Measurements from ENCODE around the gene PCLAF.

PCLAF gene

DNA sequence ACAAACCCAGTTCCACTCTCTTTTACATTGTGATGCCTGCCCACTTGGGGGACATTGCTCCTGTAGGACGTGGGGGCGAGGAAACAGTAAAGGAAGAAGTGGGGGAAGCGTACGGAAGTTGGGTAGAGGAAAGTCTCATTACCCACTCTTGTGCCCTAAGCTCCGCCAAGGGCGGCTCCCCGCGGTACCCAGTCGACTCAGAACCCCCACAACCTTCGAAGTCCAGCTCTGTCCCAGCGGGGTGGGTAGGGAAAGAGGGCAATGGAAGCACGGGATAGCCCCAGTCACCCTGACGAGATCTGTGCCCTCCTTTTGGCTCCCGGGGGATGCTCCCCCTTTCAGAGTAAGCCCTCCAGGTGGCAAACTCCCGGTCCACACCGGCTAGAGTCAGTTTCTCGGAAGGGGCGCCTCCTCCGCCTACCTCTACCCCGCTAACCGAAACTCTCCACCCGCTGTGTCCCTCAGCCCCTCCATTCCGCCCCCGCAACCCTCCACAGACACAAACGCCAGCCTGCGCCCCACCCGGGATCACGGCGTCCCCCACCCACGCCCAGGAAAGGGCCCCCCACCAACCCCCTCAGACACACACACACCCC, 25.8 kb downstream of the PCLAF start:
- Histone ChIP-seq H3K27me3 (ENCODE audit: low read length) (no peaks in the 10 kb centered on the region), H2AFZ (ENCODE audit: low read depth, low read length, severe bottlenecking) (peak overlapping the region; percentile 13), H3K4me3 (ENCODE audit: insufficient read depth, low read length, poor library complexity, severe bottlenecking) (peak overlapping the region; percentile 86), H3K4me2 (ENCODE audit: low read depth, low read length, poor library complexity, severe bottlenecking) (peak overlapping the region; percentile 94), H4K20me1 (ENCODE audit: low read depth, low read length) (no peaks in the 10 kb centered on the region), H3K79me2 (ENCODE audit: insufficient read depth, low read length) (peaks cover 44% of the 10 kb centered on the region), H3K9me2 (replicated peaks; ENCODE audit: insufficient read depth, low read length) (no peaks in the 10 kb centered on the region), H3F3A (ENCODE audit: insufficient read depth) (peaks cover 30% of the 10 kb centered on the region), H3K9ac (ENCODE audit: low read length) (peak overlapping the region; percentile 76), H3K9me3 (ENCODE audit: insufficient read depth, low read length) (no peaks in the 10 kb centered on the region), H3K27ac (ENCODE audit: low read depth, low read length) (peak overlapping the region; percentile 65), H3K36me3 (ENCODE audit: low read length) (no peaks in the 10 kb centered on the region)
- TF ChIP-seq, protein P1, sequence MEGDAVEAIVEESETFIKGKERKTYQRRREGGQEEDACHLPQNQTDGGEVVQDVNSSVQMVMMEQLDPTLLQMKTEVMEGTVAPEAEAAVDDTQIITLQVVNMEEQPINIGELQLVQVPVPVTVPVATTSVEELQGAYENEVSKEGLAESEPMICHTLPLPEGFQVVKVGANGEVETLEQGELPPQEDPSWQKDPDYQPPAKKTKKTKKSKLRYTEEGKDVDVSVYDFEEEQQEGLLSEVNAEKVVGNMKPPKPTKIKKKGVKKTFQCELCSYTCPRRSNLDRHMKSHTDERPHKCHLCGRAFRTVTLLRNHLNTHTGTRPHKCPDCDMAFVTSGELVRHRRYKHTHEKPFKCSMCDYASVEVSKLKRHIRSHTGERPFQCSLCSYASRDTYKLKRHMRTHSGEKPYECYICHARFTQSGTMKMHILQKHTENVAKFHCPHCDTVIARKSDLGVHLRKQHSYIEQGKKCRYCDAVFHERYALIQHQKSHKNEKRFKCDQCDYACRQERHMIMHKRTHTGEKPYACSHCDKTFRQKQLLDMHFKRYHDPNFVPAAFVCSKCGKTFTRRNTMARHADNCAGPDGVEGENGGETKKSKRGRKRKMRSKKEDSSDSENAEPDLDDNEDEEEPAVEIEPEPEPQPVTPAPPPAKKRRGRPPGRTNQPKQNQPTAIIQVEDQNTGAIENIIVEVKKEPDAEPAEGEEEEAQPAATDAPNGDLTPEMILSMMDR (IDR thresholded peaks at IDR 0.05; ENCODE audit: insufficient read depth, low read length, poor library complexity, severe bottlenecking): no peak
- TF ChIP-seq EZH2phosphoT487 (conservative IDR thresholded peaks at IDR 0.05; ENCODE audit: low read length): no peak

DNA sequence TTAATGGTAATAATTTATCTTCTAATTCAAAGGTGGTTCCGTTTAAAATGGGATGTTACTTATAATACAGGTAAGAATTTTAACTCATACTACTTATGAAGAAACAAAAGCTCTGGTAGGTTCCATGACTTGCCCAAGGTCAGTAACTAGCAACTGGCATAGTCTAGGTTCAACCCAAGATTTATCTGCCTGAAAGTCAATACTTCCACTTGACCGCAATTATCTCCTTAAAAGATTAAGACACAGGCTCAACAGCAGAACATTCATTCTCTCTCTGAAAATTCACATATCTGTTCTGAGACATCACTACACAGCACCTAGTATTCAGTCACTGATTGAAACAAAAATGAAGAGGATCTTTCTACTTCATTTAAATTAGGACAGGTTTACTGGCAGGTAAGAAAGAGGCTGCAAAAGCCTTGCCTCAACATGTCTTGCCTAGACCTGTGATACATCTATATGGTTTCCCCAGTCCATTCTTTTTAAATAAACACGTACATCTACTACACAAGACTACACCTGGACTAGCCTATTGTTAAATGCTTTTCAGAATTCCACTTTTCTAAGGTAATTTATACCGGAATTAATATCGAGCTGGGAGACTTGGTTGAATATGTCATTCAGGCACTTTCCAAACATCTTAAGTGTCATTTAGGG, 26.4 kb downstream of the PCLAF start:
- Histone ChIP-seq H3K27me3 (ENCODE audit: low read length) (no peaks in the 10 kb centered on the region), H4K20me1 (ENCODE audit: low read depth, low read length) (no peaks in the 10 kb centered on the region), H3K9me3 (ENCODE audit: insufficient read depth, low read length) (no peaks in the 10 kb centered on the region), H3K4me2 (ENCODE audit: low read depth, low read length, poor library complexity, severe bottlenecking) (peak overlapping the region; percentile 94), H3K9me2 (replicated peaks; ENCODE audit: insufficient read depth, low read length) (no peaks in the 10 kb centered on the region), H3K4me3 (ENCODE audit: insufficient read depth, low read length, poor library complexity, severe bottlenecking) (peak overlapping the region; percentile 86), H2AFZ (ENCODE audit: low read depth, low read length, severe bottlenecking) (peak overlapping the region; percentile 13), H3F3A (ENCODE audit: insufficient read depth) (peaks cover 30% of the 10 kb centered on the region), H3K9ac (ENCODE audit: low read length) (peak overlapping the region; percentile 76), H3K36me3 (ENCODE audit: low read length) (no peaks in the 10 kb centered on the region), H3K79me2 (ENCODE audit: insufficient read depth, low read length) (peaks cover 45% of the 10 kb centered on the region), H3K27ac (ENCODE audit: low read depth, low read length) (peak overlapping the region; percentile 65)
- TF ChIP-seq, protein P1 (IDR thresholded peaks at IDR 0.05; ENCODE audit: insufficient read depth, low read length, poor library complexity, severe bottlenecking): no peak
- no peak for TF ChIP-seq EZH2phosphoT487 (conservative IDR thresholded peaks at IDR 0.05; ENCODE audit: low read length)

DNA sequence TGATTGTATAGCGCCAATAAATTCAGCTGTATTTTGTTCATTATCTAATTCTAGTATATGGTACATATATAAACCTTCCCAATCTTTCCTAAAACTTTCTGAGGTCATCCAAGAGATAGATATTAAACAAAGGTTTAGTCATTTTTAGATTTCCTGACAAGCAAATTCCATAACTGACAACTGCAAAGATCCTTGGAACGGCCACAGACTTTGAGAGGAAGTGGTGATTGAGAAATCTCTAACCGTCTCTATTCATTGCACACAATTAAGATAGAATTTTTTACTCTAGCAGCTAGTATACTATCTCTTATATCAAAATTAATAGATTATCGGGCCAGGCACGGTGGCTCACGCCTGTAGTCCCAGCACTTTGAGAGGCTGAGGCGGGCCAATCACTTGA, 30.0 kb downstream of the PCLAF start:
- H3K9ac ChIP-seq (ENCODE audit: low read length): no peak overlapping the region
- no peak overlapping the region for H3K4me3 ChIP-seq (ENCODE audit: insufficient read depth, low read length, poor library complexity, severe bottlenecking)
- peaks cover 6% of the 10 kb centered on the region for H3F3A ChIP-seq (ENCODE audit: insufficient read depth)
- H3K27ac ChIP-seq (ENCODE audit: low read depth, low read length): no peak overlapping the region
- H4K20me1 ChIP-seq (ENCODE audit: low read depth, low read length): peaks cover 6% of the 10 kb centered on the region; the same call in 1 of the 2 replicates
- TF ChIP-seq, protein P1 (IDR thresholded peaks at IDR 0.05; ENCODE audit: insufficient read depth, low read length, poor library complexity, severe bottlenecking): no peak
- TF ChIP-seq EZH2phosphoT487 (conservative IDR thresholded peaks at IDR 0.05; ENCODE audit: low read length): no peak
- no peaks in the 10 kb centered on the region for H3K9me3 ChIP-seq (ENCODE audit: insufficient read depth, low read length)
- H3K4me2 ChIP-seq (ENCODE audit: low read depth, low read length, poor library complexity, severe bottlenecking): no peak overlapping the region
- no peak overlapping the region for H2AFZ ChIP-seq (ENCODE audit: low read depth, low read length, severe bottlenecking)
- no peaks in the 10 kb centered on the region for H3K27me3 ChIP-seq (ENCODE audit: low read length)
- H3K79me2 ChIP-seq (ENCODE audit: insufficient read depth, low read length): peaks cover 64% of the 10 kb centered on the region
- H3K9me2 ChIP-seq (replicated peaks; ENCODE audit: insufficient read depth, low read length): no peaks in the 10 kb centered on the region
- peaks cover 4% of the 10 kb centered on the region; the same call in 1 of the 2 replicates for H3K36me3 ChIP-seq (ENCODE audit: low read length)
